GM18909 (cell line): Measurements from ENCODE around the gene ATAT1.
A peak's percentile ranks its signal among the peaks of the same experiment; 100 is the strongest.

Source experiments
- ATAC-seq: cut with Tn5 transposase; IDR thresholded peaks from one replicate; pipeline ENCODE4 v1.9.1; 2021; ENCODE audit warnings: mild to moderate bottlenecking; ENCODE audit not compliant: unreplicated experiment, poor library complexity

Gene ATAT1

DNA sequence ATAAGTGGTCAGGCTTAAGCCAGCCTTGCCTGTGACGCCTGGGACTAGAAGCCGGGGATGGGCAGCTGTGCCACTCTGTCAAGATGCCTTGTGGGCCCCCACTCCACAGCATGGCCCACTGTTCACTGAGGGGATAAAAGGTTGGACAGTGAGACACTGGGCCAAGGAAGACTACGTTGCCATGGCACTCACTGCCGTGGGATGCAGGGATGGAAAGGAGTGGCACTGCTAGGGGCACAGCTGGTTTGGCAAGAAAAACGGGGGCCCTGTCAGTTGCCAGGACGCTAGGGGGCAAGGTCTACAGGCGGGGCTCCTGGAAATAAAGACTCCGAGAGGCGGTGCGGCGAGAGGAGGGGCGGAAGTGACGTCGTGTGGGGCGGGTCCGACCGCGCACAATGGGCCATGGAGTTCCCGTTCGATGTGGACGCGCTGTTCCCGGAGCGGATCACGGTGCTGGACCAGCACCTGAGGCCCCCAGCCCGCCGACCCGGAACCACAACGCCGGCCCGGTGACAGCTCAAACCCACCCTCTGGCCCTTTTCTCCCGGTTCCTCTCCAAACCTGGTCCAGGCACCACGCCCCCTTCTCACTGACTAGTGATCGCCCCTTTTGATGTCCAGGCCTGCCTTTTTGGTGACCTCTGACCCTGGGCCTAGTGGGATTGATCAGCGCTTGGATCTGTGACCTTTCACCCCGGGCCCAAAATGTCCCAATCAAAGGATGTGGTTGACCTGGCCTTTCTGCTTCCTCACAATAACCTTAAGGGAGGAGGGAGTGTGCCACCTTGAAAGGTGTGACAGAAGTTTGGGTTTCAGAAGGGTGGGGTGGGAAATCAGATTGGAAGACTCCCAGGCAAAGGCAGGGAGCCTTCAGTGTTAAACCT is at the start of gene ATAT1:
TSS of gene ATAT1 (plus strand) at position 391 of the 883 bp plus-strand sequence.
- peak; percentile 79 for ATAC-seq

DNA sequence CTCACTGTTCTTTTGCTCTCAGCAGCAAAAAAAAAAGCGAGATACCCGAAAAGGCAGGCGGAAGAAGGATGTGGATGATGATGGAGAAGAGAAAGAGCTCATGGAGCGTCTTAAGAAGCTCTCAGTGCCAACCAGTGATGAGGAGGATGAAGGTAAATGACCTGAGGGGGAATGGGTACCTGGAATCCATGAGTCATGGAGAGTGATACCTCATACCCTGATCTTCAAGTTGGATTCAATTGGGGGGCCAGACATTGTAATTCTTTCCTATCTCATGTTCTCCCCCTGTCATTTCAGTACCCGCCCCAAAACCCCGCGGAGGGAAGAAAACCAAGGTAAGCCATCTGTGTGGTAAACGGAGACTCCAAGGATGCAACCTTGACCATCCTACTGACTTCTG is 48.6 kb upstream of the ATAT1 start:
- no peak for ATAC-seq

DNA sequence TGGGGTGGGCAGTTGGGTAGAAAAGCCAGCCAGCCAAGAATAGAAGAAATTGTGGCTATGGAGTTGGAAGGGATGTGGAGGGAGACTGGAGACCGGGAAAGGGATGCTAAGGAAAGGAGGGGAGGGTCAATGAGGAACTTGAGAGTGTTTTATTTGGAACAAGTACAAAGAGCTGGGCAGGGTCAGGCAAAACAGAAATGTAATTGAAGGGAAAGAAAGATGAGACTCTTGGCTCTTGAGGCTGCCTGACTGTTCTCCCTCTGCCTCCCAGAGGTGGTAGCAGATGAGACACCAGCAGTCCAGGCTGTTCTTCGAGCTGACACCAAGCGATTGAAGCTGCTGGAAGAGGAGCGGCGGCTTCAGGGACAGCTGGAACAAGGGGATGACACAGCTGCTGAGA is 42.8 kb upstream of the ATAT1 start:
- no peak for ATAC-seq

DNA sequence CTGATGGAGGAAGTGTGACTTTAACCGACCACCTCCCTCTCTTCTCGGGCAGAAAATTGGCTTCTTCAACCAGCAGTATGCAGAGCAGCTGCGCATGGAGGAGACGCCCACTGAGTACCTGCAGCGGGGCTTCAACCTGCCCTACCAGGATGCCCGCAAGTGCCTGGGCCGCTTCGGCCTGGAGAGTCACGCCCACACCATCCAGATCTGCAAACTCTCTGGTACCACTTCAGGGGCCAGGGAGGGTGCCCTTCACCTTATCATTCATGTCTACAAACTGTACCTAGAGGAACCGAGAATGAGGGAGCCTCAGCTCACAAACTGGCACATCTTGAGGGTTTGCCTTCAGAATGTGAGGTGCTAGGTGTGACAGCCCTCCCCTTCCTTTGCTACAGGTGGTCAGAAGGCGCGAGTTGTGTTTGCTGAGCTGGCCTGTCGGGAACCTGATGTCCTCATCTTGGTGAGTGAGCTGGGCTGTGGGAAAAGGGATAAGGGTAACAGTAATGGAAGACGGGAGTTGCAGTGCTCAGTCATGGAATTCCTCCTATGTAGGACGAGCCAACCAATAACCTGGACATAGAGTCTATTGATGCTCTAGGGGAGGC is 36.8 kb upstream of the ATAT1 start:
- no peak for ATAC-seq

GRCh38 chr6:30590509-30590908 is 36.2 kb upstream of the ATAT1 start:
- ATAC-seq: no peak

DNA sequence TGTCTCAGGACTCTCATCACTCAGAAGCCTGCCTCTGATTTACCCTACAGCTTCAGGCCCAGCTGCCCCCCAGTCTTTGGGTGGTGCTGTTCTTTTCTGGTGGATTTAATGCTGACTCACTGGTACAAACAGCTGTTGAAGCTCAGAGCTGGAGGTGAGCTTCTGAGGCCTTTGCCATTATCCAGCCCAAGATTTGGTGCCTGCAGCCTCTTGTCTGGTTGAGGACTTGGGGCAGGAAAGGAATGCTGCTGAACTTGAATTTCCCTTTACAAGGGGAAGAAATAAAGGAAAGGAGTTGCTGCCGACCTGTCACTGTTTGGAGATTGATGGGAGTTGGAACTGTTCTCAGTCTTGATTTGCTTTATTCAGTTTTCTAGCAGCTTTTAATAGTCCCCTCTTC is 35.7 kb upstream of the ATAT1 start:
- no peak for ATAC-seq

- no peak for ATAC-seq
These were observed 34.4 kb upstream of the ATAT1 start for GRCh38 chr6:30592287-30592686.

GRCh38 chr6:30597315-30598144 is 29.1 kb upstream of the ATAT1 start:
- ATAC-seq: peak; percentile 59

GRCh38 chr6:30598912-30599624 is 27.6 kb upstream of the ATAT1 start:
- ATAC-seq: no peak

- no peak for ATAC-seq
These were observed 26.9 kb upstream of the ATAT1 start for GRCh38 chr6:30599625-30600324.

- ATAC-seq: no peak
These were observed 26.2 kb upstream of the ATAT1 start for GRCh38 chr6:30600451-30600961.

- no peak for ATAC-seq
These were observed 25.2 kb upstream of the ATAT1 start for GRCh38 chr6:30601436-30601814.

- ATAC-seq: no peak
These were observed 24.6 kb upstream of the ATAT1 start for GRCh38 chr6:30601815-30602641.

DNA sequence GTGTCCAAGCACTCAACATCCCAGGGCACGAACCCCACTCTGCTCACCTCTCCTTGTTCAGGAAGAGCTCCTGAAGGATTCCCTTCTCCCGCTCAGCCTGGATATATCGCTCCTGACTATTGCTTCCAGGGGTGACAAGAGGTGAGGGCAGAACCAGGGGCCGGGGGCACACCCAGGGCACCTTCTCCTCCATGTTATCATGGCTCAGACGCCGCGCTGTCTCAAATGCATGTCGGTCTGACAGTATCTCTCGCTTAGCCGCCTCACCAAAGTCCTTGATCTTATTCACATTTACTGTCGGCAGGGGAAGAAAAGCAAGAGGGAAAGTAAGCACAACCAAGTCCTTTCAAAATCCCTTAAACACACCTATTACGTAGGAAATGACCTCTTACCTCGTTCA is 22.7 kb upstream of the ATAT1 start:
- no peak for ATAC-seq

DNA sequence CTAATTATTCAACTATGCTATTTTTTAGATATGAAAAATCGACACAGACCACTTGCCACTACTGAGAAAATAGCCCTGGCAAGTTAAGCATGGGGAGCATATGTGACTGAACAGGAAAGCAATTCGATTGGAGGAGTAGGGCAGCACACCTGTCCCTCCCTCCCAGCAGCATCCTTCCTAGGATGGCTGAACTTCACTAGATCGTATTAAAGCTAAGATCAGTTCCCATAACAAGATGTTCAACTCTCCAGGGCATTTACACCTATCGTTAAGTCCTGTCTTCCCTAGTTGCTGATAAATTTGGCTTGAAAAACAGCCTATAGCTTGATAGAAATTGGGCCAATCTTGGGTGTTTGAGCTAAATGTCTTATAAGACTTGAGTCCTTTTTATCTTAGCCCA is 16.6 kb upstream of the ATAT1 start:
- ATAC-seq: no peak

DNA sequence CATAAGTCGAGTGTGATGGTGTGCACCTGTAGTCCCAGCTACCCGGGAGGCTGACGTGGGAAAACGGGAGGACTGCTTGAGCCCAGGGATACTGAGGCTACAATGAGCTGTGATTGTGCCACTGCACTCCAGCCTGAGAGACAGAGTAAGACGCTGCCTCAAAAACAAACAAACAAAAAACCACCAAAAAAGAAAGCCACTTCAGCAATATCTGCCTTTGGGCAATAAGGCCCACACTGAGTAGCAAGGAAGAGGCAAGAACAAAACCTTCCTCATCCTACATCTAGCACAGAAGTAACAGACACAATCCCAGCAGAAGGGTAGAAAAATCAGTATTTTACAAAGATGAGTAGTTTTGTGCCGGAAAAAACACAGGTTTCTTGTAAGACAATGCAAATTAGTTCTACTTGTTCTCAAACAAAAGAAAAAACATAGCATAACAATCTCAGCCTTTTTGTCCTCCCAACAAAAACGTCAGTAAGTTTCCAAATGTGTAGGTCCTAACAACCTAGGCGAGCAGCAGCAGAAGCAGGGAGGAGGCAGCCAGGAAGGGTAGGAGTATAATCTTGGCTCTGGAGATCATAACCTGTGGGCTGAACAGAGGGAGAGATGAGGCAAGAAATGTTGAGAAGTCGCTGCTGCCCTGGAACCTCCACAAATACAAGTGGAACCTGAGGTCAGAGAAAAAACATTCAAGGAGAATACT is 15.4 kb upstream of the ATAT1 start:
- ATAC-seq: no peak

DNA sequence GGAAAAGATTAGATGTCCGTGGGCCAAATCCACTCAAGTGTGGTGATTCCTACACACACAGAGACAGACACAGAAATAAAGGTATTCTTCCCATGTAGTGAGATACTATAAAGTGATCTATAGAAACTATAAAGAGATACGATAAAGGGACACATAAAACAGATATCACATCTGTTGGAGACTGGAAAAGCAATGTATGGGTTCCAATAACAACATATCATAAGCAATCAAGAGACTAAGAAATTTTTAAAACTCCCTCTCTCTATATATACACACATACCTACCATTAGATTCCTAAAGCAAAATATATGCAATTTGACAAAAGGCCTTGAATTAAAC is 14.8 kb upstream of the ATAT1 start:
- ATAC-seq: no peak

DNA sequence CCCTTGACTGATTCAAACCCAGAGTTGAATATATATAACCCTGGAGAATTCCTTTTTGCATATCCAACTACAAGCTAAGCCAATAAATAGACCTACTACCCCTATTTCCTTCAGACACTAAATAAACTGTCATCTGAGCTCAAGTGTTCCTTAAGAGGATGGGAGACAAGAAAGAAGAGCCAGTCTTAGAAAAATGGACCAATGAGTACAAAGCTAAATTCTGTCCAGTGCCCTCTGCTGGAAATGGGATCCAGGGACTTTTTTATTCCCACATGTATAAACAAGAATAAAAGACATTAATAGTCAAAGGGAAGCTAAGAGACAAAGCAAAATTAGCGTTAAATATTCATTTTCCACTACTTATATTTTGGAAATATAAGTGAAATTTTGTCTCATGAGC is 14.5 kb upstream of the ATAT1 start:
- ATAC-seq: no peak
